HCT116 (cell line): ENCODE data around the gene PDZRN4. TPM values are rescaled to one million over a fixed set of nuclear protein-coding genes. Genes with fewer than 3 reads are reported as not detected.

Source experiments
- ATAC-seq: fragments of 200-7000 bp; cut with Tn5 transposase; 2 replicates; pipeline ENCODE4 v1.9.1; 2020; ENCODE audit warnings: mild to moderate bottlenecking, moderate library complexity
- BruUV-seq: library from RNA; stranded (reverse); fragments of 400-500 nt; replicated peaks from 2 replicates; lab custom pipeline; 2021; lab: Mats Ljungman, UMichigan
- CTCF ChIA-PET: fragments of 300-600 bp; sonication (Branson Sonifier 250); formaldehyde crosslinking; loops from one replicate; lab custom pipeline; 2021; ENCODE audit warnings: antibody characterized with exemption; lab: Charles Lee
- POLR2A ChIA-PET: fragments of 300-600, 350-600 bp; sonication (Branson Sonifier 250); formaldehyde crosslinking; loops from one replicate; lab custom pipeline; 2021; ENCODE audit warnings: antibody characterized with exemption; lab: Charles Lee
- RAD21 ChIA-PET, 2 experiments: fragments of 300-600 bp; sonication (Branson Sonifier 250); formaldehyde crosslinking; loops; one replicate each; lab custom pipeline; 2023; ENCODE audit warnings: low total read pairs in 2 of 2; ENCODE audit not compliant: uncharacterized antibody in 2 of 2, unreplicated experiment in 2 of 2, low non-redundant PET in 1 of 2; lab: Charles Lee
- DNase-seq: peaks from one replicate; pipeline ENCODE4 v3.0.0-alpha.2; 2010; ENCODE audit warnings: low read depth, low spot score
- H2AFZ ChIP-seq: fragments of 200-600 bp; shearing (Covaris generic), sonication (generic); 2 replicates; pipeline ENCODE4 v1.6.1; 2017; ENCODE audit warnings: low read depth, mixed run types, mixed read lengths, antibody characterized with exemption, low read length; ENCODE audit not compliant: poor library complexity, severe bottlenecking
- H3K27ac ChIP-seq: 2 replicates; pipeline ENCODE4 v1.5.1; 2012; ENCODE audit warnings: low read depth, low read length
- H3K27me3 ChIP-seq: fragments of 200-600 bp; sonication (generic); 2 replicates; pipeline ENCODE4 v1.6.1; 2016; ENCODE audit warnings: mixed run types, low read length, mixed read lengths; ENCODE audit not compliant: insufficient read depth
- H3K36me3 ChIP-seq, 2 experiments: fragments of 200-500 bp in 1 of 2; fragments of 200-600 bp in 1 of 2; sonication (Bioruptor generic) in 1 of 2; sonication (generic) in 1 of 2; 2 replicates each; pipeline versions ENCODE4 v1.5.1 to v1.6.1; 2014 to 2016; ENCODE audit warnings: low read length in 2 of 2, inconsistent platforms in 1 of 2, mixed read lengths in 1 of 2, mixed run types in 1 of 2; ENCODE audit not compliant: insufficient read depth in 2 of 2, control insufficient read depth in 1 of 2
- H3K4me1 ChIP-seq, 2 experiments: fragments of 200-600 bp in 1 of 2; sonication (generic) in 1 of 2; 2 replicates each; pipeline versions ENCODE4 v1.5.1 to v1.6.1; 2012 to 2017; ENCODE audit warnings: low read length in 2 of 2, inconsistent platforms in 1 of 2, mild to moderate bottlenecking in 1 of 2, mixed read lengths in 1 of 2, mixed run types in 1 of 2, moderate library complexity in 1 of 2; ENCODE audit not compliant: insufficient read depth in 2 of 2, control insufficient read depth in 1 of 2
- H3K4me2 ChIP-seq: fragments of 200-600 bp; sonication (generic); 2 replicates; pipeline ENCODE4 v1.6.1; 2017; ENCODE audit warnings: mixed run types, low read length, mixed read lengths
- H3K4me3 ChIP-seq, 2 experiments: fragments of 200-600 bp in 1 of 2; sonication (generic) in 1 of 2; replicated peaks in 1 of 2; 2 replicates each; pipeline ENCODE4 v1.5.1; 2011 to 2016; ENCODE audit warnings: low read length in 2 of 2, control low read depth in 1 of 2, low read depth in 1 of 2, mild to moderate bottlenecking in 1 of 2, mixed read lengths in 1 of 2, mixed run types in 1 of 2
- H3K79me2 ChIP-seq: fragments of 200-600 bp; sonication (generic); 2 replicates; pipeline ENCODE4 v1.6.1; 2017; ENCODE audit warnings: mild to moderate bottlenecking, mixed run types, low read length, moderate library complexity, mixed read lengths; ENCODE audit not compliant: insufficient read depth
- H3K9ac ChIP-seq: fragments of 200-600 bp; sonication (generic); 2 replicates; pipeline ENCODE4 v1.6.1; 2016; ENCODE audit warnings: low read length, mixed read lengths
- H3K9me2 ChIP-seq: fragments of 200-600 bp; sonication (generic), shearing (Covaris generic); 2 replicates; pipeline ENCODE4 v1.6.1; 2017; ENCODE audit warnings: mixed run types, mild to moderate bottlenecking, moderate library complexity; ENCODE audit not compliant: insufficient read depth
- H3K9me3 ChIP-seq, 2 experiments: fragments of 200-500 bp in 1 of 2; fragments of 200-600 bp in 1 of 2; sonication (Bioruptor generic) in 1 of 2; sonication (generic) in 1 of 2; 2 replicates each; pipeline ENCODE4 v1.6.1; 2014 to 2017; ENCODE audit warnings: low read length in 2 of 2, mixed read lengths in 2 of 2, inconsistent platforms in 1 of 2, low read depth in 1 of 2, mild to moderate bottlenecking in 1 of 2, mixed run types in 1 of 2, moderate library complexity in 1 of 2; ENCODE audit not compliant: control insufficient read depth in 1 of 2, insufficient read depth in 1 of 2
- H4K20me1 ChIP-seq: fragments of 200-600 bp; sonication (generic), shearing (Covaris generic); 2 replicates; pipeline ENCODE4 v1.6.1; 2017; ENCODE audit warnings: mixed run types, mild to moderate bottlenecking, moderate library complexity; ENCODE audit not compliant: insufficient read depth
- CBX3 ChIP-seq: IDR thresholded peaks from 2 replicates; pipeline ENCODE4 v1.6.1; 2012; ENCODE audit warnings: low read depth
- ELF1 ChIP-seq: IDR thresholded peaks from 2 replicates; pipeline ENCODE4 v1.6.1; 2012; ENCODE audit warnings: low read depth, borderline replicate concordance
- EZH2phosphoT487 ChIP-seq: fragments of 200-600 bp; IDR thresholded peaks from 2 replicates; pipeline ENCODE4 v1.6.1; 2018; ENCODE audit warnings: antibody characterized with exemption, borderline replicate concordance
- FOSL1 ChIP-seq: IDR thresholded peaks from 2 replicates; pipeline ENCODE4 v1.6.1; 2012; ENCODE audit warnings: low read depth
- JUND ChIP-seq: IDR thresholded peaks from 2 replicates; pipeline ENCODE4 v1.6.1; 2012
- MAX ChIP-seq: IDR thresholded peaks from 2 replicates; pipeline ENCODE4 v1.6.1; 2012
- POLR2A ChIP-seq: IDR thresholded peaks from 2 replicates; pipeline ENCODE4 v1.7.0; 2011; ENCODE audit warnings: borderline replicate concordance; ENCODE audit not compliant: insufficient read depth, insufficient read length; ENCODE audit errors: extremely low read depth
- POLR2AphosphoS5 ChIP-seq: IDR thresholded peaks from 2 replicates; pipeline ENCODE4 v1.6.1; 2011; ENCODE audit warnings: mild to moderate bottlenecking, low read depth, low read length, moderate library complexity
- RAD21 ChIP-seq: IDR thresholded peaks from 2 replicates; pipeline ENCODE4 v1.6.1; 2012; ENCODE audit warnings: low read depth, mild to moderate bottlenecking
- SIN3A ChIP-seq: IDR thresholded peaks from 2 replicates; pipeline ENCODE4 v1.6.1; 2012; ENCODE audit warnings: low read depth
- TCF7L2 ChIP-seq: IDR thresholded peaks from 2 replicates; pipeline ENCODE4 v1.7.0; 2011; ENCODE audit warnings: borderline replicate concordance, inconsistent platforms; ENCODE audit not compliant: insufficient read depth, insufficient read length; ENCODE audit errors: extremely low read depth
- YY1 ChIP-seq: IDR thresholded peaks from 2 replicates; pipeline ENCODE4 v1.6.1; 2011; ENCODE audit warnings: low read length, low read depth, moderate library complexity, mild to moderate bottlenecking; ENCODE audit not compliant: insufficient replicate concordance; ENCODE audit errors: extremely low read depth
- ZFX ChIP-seq: fragments of 450-650 bp; IDR thresholded peaks from 2 replicates; pipeline ENCODE4 v1.6.1; 2017
- ZNF274 ChIP-seq: fragments of 200-500 bp; sonication (Bioruptor generic); IDR thresholded peaks from 2 replicates; pipeline ENCODE4 v1.6.1; 2014; ENCODE audit warnings: mild to moderate bottlenecking, low read depth, low read length, inconsistent platforms
- intact Hi-C: fragments of 100-400 bp; cut with micrococcal nuclease; formaldehyde crosslinking; loops from 2 replicates; pipeline ENCODE4 v1.10.0; 2022
- total RNA-seq: library from RNA; stranded (reverse); gene quantifications from one replicate; pipeline ENCODE4 v1.2.1, GENCODE V29; 2021; ENCODE audit not compliant: unreplicated experiment
- TF ChIP-seq, protein P1 (sequence below), 3 experiments: fragments of 200-600 bp in 1 of 3; sonication (generic) in 1 of 3; IDR thresholded peaks in 2 of 3; conservative IDR thresholded peaks in 1 of 3; 2 replicates each; pipeline ENCODE4 v1.5.1; 2012 to 2017; ENCODE audit warnings: low read depth in 2 of 3, low read length in 2 of 3, antibody characterized with exemption in 1 of 3, borderline replicate concordance in 1 of 3, control low read depth in 1 of 3, mild to moderate bottlenecking in 1 of 3, mixed read lengths in 1 of 3, mixed run types in 1 of 3, moderate library complexity in 1 of 3; ENCODE audit not compliant: insufficient read depth in 1 of 3

PDZRN4 gene
- total RNA-seq, 1 experiment from 2014 or later, result not detected

DNA sequence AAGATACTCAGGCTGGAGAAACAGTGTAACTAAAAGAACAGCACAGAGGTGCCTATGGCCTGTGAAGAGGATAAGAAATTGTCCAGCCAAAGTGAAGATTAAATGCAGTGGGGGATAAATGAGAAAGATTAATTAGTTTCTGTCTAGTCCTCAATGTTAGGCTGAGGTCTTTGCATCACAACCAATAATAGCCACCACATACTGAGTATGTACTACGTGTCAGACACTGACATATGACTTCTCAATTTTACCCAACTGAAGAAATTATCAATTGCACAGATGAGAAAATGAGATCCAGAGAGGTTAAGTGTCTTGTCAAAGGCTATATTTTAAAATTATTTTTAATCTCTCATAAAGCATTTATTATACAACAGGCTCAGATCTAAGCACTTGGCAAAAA lies 285.9 kb downstream of the PDZRN4 start (continued):
- TF ChIP-seq ZNF274 (no peak), FOSL1 (no peak)

GRCh38 chr12:41476499-41477439 lies 288.6 kb downstream of the PDZRN4 start:
- H3K9me3 ChIP-seq, result no peaks in the 10 kb centered on the region
- ATAC-seq (no peak), DNase-seq (no peak)
- H2AFZ ChIP-seq, result no peak overlapping the region
- ChIA-PET CTCF (no interaction called here), POLR2A (no interaction called here), RAD21 (no interaction called here)
- no peak overlapping the region for H3K27ac ChIP-seq
- H3K9me2 ChIP-seq, result no peaks in the 10 kb centered on the region
- H3K36me3 ChIP-seq, result no peaks in the 10 kb centered on the region
- intact Hi-C loops, result loop anchor here (10.0 kb wide), 1 partner anchor 522 kb away; no protein-coding TSS in a partner anchor
- no TSS peak for BruUV-seq
- no peaks in the 10 kb centered on the region for H3K79me2 ChIP-seq
- TF ChIP-seq ELF1 (no peak), POLR2A (no peak), YY1 (no peak), ZNF274 (no peak), TCF7L2 (no peak), EZH2phosphoT487 (no peak), CBX3 (no peak), ZFX (no peak), SIN3A (no peak), RAD21 (no peak), MAX (no peak), FOSL1 (no peak), POLR2AphosphoS5 (no peak), JUND (no peak)
- TF ChIP-seq, protein P1, sequence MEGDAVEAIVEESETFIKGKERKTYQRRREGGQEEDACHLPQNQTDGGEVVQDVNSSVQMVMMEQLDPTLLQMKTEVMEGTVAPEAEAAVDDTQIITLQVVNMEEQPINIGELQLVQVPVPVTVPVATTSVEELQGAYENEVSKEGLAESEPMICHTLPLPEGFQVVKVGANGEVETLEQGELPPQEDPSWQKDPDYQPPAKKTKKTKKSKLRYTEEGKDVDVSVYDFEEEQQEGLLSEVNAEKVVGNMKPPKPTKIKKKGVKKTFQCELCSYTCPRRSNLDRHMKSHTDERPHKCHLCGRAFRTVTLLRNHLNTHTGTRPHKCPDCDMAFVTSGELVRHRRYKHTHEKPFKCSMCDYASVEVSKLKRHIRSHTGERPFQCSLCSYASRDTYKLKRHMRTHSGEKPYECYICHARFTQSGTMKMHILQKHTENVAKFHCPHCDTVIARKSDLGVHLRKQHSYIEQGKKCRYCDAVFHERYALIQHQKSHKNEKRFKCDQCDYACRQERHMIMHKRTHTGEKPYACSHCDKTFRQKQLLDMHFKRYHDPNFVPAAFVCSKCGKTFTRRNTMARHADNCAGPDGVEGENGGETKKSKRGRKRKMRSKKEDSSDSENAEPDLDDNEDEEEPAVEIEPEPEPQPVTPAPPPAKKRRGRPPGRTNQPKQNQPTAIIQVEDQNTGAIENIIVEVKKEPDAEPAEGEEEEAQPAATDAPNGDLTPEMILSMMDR (IDR thresholded peaks at IDR 0.05 in 2 of 3, conservative IDR thresholded peaks at IDR 0.05 in 1 of 3; ENCODE audit: borderline replicate concordance in 1 of 3, insufficient read depth in 1 of 3, low read depth in 2 of 3, low read length in 2 of 3), result no peak
- H3K9ac ChIP-seq, result no peak overlapping the region
- H3K4me2 ChIP-seq, result no peak overlapping the region
- H3K4me1 ChIP-seq, result no peaks in the 10 kb centered on the region
- H3K4me3 ChIP-seq, result no peak overlapping the region
- no peaks in the 10 kb centered on the region for H4K20me1 ChIP-seq
- H3K27me3 ChIP-seq, result no peaks in the 10 kb centered on the region
